ENCODE measurements around the gene OR52J3. TPM values are rescaled to one million over a fixed set of nuclear protein-coding genes. Genes with fewer than 3 reads are reported as not detected.

The OR52J3 gene
- total RNA-seq, 2 experiments from 2014 or later = not detected

GRCh38 chr11:5069272-5069671 lies 22.9 kb downstream of the OR52J3 start, which contains the start of gene OR52E1:
TSS of gene OR52E1 (plus strand) at chr11:5069572.
- Histone ChIP-seq H3K9me3 (ENCODE audit: control insufficient read depth in 1 of 2, insufficient read depth in 1 of 2, low read length in 2 of 2) (no peaks in the 10 kb centered on the region), H3K36me3 (ENCODE audit: insufficient read depth, low read length) (no peaks in the 10 kb centered on the region), H3K4me1 (ENCODE audit: insufficient read depth, low read length) (no peaks in the 10 kb centered on the region), H3K27ac (ENCODE audit: low read depth in 1 of 2, low read length in 2 of 2) (no peak within 1 kb of the TSS), H3K27me3 (ENCODE audit: control insufficient read depth in 1 of 2, insufficient read depth in 2 of 2, low read length in 2 of 2) (no peaks in the 10 kb centered on the region), H3K4me3 (ENCODE audit: low read length) (no peak within 1 kb of the TSS)
- ChIA-PET POLR2A (no interaction called here), CTCF (no interaction called here)
- Mint-ChIP-seq H3K27me3 (peaks cover 15% of the 10 kb centered on the region), H3K36me3 (ENCODE audit: low read depth) (no peaks in the 10 kb centered on the region), H3K4me3 (no peak within 1 kb of the TSS), H3K4me1 (ENCODE audit: low read depth) (no peaks in the 10 kb centered on the region), H3K27ac (no peak within 1 kb of the TSS), H3K9me3 (no peaks in the 10 kb centered on the region)
- ATAC-seq (ENCODE audit: poor library complexity) = no peak
- intact Hi-C loops (cut with DNase I, micrococcal nuclease) = no loop called here
- no peak for DNase-seq
- TF ChIP-seq CTCF (IDR thresholded peaks at IDR 0.05) = no peak

- no peak overlapping the region for H3K4me3 Mint-ChIP-seq
- H3K27ac ChIP-seq (ENCODE audit: low read depth in 1 of 2, low read length in 2 of 2) = no peak overlapping the region
- no peak overlapping the region for H3K4me3 ChIP-seq (ENCODE audit: low read length)
- H3K36me3 Mint-ChIP-seq (ENCODE audit: low read depth) = no peaks in the 10 kb centered on the region
- no peaks in the 10 kb centered on the region for H3K9me3 Mint-ChIP-seq
- H3K27me3 ChIP-seq (ENCODE audit: control insufficient read depth in 1 of 2, insufficient read depth in 2 of 2, low read length in 2 of 2) = no peaks in the 10 kb centered on the region
- H3K27me3 Mint-ChIP-seq = peaks cover 25% of the 10 kb centered on the region
- ATAC-seq (ENCODE audit: poor library complexity) (no peak), DNase-seq (no peak)
- no peaks in the 10 kb centered on the region for H3K9me3 ChIP-seq (ENCODE audit: control insufficient read depth in 1 of 2, insufficient read depth in 1 of 2, low read length in 2 of 2)
- H3K36me3 ChIP-seq (ENCODE audit: insufficient read depth, low read length) = no peaks in the 10 kb centered on the region
- CTCF ChIA-PET = no interaction called here
- intact Hi-C loops (cut with DNase I, micrococcal nuclease) = no loop called here
- POLR2A ChIA-PET = no interaction called here
- H3K4me1 Mint-ChIP-seq (ENCODE audit: low read depth) = no peaks in the 10 kb centered on the region
- no peak overlapping the region for H3K27ac Mint-ChIP-seq
- no peak for TF ChIP-seq CTCF (IDR thresholded peaks at IDR 0.05)
- no peaks in the 10 kb centered on the region for H3K4me1 ChIP-seq (ENCODE audit: insufficient read depth, low read length)
Measured at GRCh38 chr11:5071799-5072198, 25.5 kb downstream of the OR52J3 start.

- DNase-seq (no peak), ATAC-seq (ENCODE audit: poor library complexity) (no peak)
- ChIA-PET POLR2A (no interaction called here), CTCF (interaction anchor here (1.1 kb wide), 1 partner anchor 16 kb away, joined by 3 read pairs; no protein-coding TSS in a partner anchor)
- no peaks in the 10 kb centered on the region for H3K9me3 Mint-ChIP-seq
- Histone ChIP-seq H3K27me3 (ENCODE audit: control insufficient read depth in 1 of 2, insufficient read depth in 2 of 2, low read length in 2 of 2) (no peaks in the 10 kb centered on the region), H3K36me3 (ENCODE audit: insufficient read depth, low read length) (no peaks in the 10 kb centered on the region), H3K4me3 (ENCODE audit: low read length) (no peak overlapping the region), H3K4me1 (ENCODE audit: insufficient read depth, low read length) (no peaks in the 10 kb centered on the region), H3K27ac (ENCODE audit: low read depth in 1 of 2, low read length in 2 of 2) (no peak overlapping the region), H3K9me3 (ENCODE audit: control insufficient read depth in 1 of 2, insufficient read depth in 1 of 2, low read length in 2 of 2) (no peaks in the 10 kb centered on the region)
- H3K4me3 Mint-ChIP-seq = no peak overlapping the region
- intact Hi-C loops (cut with DNase I, micrococcal nuclease) = no loop called here
- TF ChIP-seq CTCF (IDR thresholded peaks at IDR 0.05) = no peak
- no peaks in the 10 kb centered on the region for H3K4me1 Mint-ChIP-seq (ENCODE audit: low read depth)
- H3K27ac Mint-ChIP-seq = no peak overlapping the region
- no peaks in the 10 kb centered on the region for H3K36me3 Mint-ChIP-seq (ENCODE audit: low read depth)
- H3K27me3 Mint-ChIP-seq = peaks cover 3% of the 10 kb centered on the region
Measured at GRCh38 chr11:5081405-5081804, 35.1 kb downstream of the OR52J3 start.

Measured in CD4-positive, alpha-beta T cell (primary cell).